T follicular helper cell (primary cell): Measurements from ENCODE around the gene TREML1.
"Not testable (repeated sequence)": the region's sequence is repeated elsewhere in the genome, so short reads cannot be mapped to it uniquely, and the experiment has no call there.

ENCODE experiments used
- DNase-seq: peaks from one replicate; pipeline ENCODE4 v3.0.0-alpha.2; 2020; ENCODE audit warnings: low read depth
- total RNA-seq, 2 experiments: gene quantifications; one replicate each; lab custom pipeline; 2026; lab: John Stamatoyannopoulos, UW

Gene TREML1
- total RNA-seq, result 0 reads per million in 2 experiments

DNA sequence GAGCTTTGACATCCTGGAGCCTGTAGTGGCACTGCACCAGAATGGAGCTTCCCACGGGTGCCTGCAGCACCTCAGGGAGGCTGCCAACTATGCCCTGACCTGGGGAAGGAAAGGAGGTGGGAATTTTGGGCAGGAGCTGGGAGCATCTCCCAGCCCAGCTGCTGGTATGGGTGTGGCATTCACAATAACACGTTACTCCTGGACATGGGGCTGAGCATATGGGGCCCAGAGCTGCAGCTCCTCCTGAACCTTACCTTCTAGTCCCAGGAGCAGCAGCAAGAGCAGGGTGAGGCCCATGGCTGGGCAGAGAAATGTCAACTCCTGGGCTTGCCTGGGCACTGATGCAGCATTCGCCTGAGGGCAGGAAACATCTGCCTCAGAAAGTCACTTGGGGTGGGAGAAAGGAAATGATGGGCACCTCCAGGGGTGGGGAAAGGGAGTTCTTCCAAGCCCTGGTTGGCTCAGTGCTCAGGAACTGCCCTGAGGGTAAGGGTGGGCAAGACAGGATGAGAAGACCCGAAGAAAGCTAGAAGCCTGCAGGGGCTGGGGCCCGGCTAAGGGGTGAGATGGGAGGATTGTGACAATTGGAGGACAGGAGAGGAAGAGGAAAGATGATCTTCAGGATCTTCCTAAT is at the start of gene TREML1:
Gene TREML1, minus strand, starts transcription at position 356 of the 634 bp plus-strand sequence. Its CDS starts 59 bp downstream, at position 297.
- DNase-seq, result no peak

DNA sequence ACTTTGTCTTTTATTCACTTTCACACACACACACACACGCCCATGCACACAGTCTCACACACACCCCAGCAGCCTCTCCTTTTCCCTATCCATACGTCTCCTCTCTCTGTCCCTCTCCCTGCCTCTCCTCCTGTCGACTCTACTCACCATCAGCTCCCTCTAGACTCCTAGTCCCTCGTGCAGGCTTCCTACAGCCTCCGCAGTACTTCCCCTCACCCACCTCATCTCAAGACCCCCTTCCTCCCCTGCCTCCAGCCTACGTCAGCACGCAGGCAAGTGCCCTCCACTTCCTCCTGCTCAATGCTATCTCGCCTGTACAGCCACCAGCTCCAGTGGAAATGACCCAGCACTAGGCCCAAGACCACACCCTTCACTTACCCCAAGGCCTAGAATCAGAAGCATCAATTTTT is 47.6 kb upstream of the TREML1 start:
- DNase-seq, result no peak

- DNase-seq, result no peak
Observed at GRCh38 chr6:41200901-41201763, 47.0 kb upstream of the TREML1 start, which contains the start of gene TREML2. Gene TREML2 (minus strand): TSS chr6:41201149. CDS start chr6:41201008, 141 bp downstream.

DNA sequence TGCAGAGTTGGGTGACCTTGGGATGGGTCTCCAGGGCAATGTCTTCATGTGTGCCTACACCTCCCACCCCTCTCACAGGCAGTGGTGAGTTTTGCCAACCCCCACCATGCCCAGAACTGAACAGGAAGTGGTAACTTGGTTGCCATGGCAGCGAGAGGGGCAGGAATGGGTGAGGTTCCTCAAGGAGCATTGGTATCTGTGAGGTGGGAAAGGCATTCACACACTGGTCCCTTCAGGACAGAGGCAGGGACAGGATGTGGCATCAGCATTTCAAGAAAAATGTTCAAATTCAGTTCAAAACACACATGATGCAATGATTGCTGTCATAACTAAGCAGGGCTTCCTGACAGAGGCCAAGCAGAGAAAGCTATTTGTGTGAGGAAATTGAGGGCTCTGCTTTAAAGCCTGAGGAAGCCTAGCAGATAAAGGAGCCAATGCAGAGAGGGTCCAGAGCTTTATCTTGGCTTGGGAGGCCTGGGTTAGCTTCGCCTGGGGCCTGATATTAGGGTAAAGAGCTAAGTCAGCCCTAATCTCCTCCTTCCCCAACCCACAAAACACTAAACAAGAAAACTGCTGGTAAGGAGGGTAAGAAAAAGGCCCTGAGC is 46.3 kb upstream of the TREML1 start:
- DNase-seq, result peak; percentile 18

DNA sequence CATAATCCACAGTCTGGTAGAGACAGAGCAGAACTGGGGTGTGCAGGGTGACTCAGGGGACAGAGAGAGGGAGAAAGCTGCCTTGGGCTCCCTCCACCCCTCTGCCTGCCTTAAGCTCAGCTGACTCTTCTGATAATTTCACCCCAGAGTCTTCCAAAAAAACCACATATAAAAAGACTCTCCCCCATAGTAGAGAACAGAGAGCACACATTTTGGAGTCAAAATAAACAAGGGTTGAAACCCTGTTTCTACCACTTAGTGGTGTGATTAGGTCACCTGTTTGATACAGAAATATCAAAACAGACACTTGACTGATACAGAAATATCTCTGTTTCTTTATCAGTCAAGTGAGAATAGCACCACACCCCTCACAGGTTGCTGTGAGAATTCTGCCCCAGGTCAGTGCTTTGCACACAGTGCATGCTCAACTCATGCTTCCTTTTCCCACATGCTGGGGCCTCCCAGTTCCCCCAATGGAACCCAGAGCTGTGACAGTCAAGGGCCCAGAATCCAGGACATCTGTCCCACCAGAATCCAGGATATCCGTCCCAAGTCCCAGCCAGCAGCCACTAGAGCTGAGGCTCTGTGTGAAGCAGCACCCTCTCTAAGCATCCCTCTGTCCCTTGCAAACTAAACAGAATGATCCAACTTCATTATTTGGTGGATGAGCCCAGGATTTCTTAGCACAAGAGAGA is 45.6 kb upstream of the TREML1 start:
- no peak for DNase-seq

DNA sequence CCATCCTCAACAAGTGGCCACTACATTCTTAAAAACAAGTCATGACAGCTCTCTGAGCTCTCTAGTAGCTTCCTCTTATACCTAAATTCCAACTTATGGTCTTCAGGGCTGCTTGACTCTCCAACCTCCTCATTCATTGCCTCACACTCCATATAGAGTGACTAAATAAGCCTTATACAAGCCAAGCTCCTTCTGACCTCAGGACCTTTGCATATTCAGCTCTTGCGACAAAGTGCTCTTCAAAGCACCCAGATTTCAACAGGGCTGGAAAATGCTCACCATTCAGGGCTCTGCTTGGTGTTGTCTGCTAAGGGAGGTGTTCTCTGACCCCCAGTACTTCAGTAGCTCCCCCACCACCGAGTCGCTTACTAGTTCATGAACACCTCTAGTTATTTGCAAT is 43.1 kb upstream of the TREML1 start:
- DNase-seq, result no peak

DNA sequence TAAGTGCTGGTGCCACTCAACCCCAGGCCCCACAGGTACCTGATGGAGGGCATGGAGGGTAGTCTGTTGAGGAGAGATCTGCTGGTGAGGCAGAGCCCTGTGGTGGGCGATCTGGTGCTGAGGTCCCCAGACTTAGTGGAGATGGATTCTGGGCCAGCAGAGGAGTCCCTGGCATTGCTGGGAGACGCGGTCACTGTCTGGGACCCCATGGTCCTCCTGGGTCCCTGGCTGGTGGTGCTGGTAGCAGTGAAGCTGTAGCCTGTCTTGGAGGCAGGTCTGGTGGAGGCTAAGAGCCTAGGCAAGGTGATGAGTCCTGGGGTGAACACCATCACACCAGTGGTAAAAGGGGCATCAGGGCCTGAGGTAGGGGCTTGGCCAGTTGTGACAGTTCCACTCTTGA is 40.2 kb upstream of the TREML1 start:
- DNase-seq, result no peak

- DNase-seq, result no peak
Observed at GRCh38 chr6:41193884-41194283, 39.7 kb upstream of the TREML1 start.

DNA sequence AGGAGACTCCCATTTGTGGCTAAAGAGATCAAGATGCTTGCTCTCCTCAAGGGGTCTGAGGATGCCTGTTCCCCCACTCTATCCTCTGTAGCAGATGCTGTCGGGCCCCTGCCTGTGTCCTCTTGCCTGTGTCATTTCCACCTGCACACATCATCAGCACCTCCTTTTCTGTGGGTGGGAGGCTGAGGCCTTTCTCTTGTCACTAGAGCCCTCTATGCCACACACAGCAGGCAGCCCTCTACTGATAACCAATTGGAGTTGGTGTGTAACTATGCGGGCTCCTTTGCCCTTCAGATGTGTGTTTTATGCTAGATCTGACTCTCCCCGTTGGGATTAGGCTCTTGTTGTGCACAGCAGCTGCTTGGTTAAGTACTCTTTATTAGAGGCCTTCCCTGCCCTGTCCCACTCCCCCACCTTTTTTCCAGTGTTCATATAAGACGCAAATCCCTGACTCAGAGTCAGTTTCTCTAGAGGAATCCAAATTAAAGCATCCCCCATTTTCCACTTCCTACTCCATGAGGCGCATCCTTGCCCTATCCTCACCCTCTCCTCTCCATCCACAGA is 39.1 kb upstream of the TREML1 start:
- DNase-seq, result no peak

DNA sequence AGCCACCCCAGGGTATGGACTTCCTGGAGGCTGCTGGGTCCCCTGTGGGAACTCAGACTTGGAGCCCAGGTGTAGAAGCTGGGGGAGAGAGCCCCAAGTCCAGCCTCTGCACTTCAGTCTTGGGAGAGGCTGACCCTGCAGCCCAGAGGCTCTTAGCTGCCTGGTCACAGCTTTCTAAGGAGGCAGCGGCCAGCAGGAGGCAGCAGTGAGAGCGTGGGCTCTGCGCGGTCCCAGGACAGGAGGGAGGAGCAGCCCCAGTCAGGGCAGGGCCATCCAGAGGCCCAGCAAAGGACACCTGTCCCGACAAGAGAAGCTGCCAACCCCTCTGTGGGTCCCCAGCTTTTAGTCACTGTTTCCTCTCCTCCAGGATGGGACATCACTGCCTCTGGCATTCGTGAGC is 37.4 kb upstream of the TREML1 start:
- DNase-seq, result no peak

- no peak for DNase-seq
Observed at GRCh38 chr6:41190791-41191190, 36.6 kb upstream of the TREML1 start.

- DNase-seq, result no peak
Observed at GRCh38 chr6:41189967-41190366, 35.8 kb upstream of the TREML1 start.

- not testable (repeated sequence) for DNase-seq
Observed at GRCh38 chr6:41189046-41189445, 34.9 kb upstream of the TREML1 start.

DNA sequence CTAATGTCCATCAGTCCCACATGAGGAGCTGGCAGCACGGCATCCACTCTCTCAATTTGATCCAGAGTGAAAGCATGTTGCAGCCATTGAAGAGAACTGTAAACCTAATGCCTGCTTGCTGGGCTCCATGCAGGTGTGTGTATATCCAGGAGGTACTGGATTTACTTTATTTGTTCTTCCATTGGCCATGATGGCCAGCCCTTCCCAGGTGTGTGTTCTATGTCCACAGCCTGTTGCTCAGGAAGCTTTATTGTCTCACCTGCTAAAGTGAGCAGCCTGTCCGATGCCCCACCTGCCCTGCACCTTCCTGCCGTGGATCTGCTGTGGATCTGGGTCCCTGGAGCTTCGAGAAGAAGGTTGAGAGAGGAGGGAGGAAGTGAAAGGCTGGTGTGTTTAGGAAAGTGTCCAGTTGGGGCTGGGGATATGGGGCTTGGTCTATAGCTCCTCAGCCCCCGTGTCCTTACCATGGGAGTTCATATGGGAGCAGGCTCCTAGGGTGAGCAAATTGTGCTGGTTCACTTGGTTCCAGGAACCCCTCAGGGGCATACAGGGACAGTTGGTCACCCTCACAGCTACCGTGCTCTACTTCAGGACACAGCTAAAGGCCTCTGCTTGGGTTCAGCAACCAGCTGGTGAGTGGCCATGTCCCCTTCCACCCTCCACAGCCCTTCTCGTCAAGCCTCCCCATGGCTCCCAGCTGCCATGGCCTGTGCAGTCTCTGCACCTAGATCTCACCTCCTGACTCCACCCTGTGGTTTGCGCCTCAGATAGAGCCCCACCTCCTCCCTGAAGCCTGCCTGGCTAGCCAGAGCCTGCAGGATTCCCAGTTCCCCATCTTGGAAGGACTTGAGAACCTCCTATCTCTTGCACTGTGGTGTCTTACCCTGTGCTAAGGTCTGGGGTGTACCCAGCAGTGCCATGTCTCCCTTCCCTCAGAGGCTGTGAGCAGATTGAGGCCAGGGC is 34.1 kb upstream of the TREML1 start:
- DNase-seq, result no peak

DNA sequence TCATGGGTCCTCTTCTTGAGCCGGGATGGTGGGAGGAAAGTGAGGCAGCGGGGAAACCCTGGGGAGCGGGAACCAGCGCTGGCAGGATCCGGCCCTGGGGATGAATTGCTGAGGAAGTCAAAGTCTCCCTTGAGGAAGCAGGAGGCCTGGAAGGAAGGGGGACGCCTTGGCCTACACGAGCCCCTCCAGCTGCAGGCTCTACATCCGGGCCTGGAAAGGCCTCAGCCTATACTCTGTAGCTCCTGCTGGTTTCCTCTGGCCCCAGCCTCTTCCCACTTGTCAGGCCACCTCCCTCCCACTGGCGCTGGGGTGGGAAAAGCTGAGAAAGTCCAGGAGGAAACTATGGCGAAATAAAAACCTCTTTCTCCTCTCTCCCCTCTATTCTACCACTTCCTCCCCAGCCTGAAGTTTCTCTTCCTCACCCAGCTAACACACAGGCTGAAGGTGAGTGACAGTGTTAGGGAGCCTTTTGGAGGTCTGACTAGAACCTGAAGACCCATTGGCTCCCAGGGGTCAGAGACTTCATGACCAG is 31.9 kb upstream of the TREML1 start:
- no peak for DNase-seq

DNA sequence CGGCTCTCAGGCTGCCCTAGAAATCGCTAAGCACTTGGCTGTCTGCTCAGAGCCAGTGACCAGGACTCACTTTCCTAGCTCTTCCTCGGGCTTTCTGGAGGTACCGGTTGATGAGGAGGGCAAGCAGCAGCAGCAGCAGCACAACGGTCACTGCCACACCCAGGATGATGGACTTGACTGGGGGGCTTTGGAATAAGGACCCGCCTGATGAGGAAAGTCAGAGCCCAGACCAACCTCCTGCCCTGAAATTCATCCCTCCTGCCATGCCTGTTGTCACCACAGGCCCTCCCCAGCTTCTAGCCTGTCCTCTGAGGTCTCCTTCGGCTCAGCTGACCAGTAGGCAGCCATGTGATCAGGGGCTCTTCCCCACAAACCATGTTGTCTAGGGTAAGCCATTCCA is 30.6 kb upstream of the TREML1 start:
- DNase-seq, result no peak

GRCh38 chr6:41182069-41183034 is 28.2 kb upstream of the TREML1 start:
- DNase-seq, result peak; percentile 34

DNA sequence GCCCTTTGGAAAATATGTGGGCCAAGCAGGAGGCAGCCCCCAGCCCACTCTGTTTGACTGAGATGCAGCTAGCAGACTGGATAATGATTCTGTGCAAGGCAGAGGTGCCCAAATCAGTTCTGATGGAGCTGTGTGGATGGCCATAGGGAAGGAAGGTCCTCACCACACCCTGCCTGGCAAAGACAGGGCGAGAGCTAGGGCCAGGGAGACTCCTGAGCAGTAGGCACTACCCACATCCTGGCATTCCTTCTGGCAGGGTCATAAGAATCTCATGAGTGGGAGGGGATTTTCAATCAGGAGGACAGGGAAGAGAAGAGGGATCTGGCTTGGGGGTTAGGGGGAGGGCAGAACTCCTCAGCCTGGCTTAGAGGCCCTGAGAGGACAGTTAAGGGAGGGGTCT is 27.4 kb upstream of the TREML1 start:
- DNase-seq, result no peak

- no peak for DNase-seq
Observed at GRCh38 chr6:41179163-41179562, 25.0 kb upstream of the TREML1 start.
